HG02571 (cell line): ENCODE results near the gene PITPNC1.
"Not testable (repeated sequence)": the region's sequence is repeated elsewhere in the genome, so short reads cannot be mapped to it uniquely, and the experiment has no call there.

ENCODE experiments used
- ATAC-seq: cut with Tn5 transposase; IDR thresholded peaks from one replicate; pipeline ENCODE4 v1.9.1; 2021; ENCODE audit warnings: mild to moderate bottlenecking, moderate library complexity; ENCODE audit not compliant: unreplicated experiment

The PITPNC1 gene

DNA sequence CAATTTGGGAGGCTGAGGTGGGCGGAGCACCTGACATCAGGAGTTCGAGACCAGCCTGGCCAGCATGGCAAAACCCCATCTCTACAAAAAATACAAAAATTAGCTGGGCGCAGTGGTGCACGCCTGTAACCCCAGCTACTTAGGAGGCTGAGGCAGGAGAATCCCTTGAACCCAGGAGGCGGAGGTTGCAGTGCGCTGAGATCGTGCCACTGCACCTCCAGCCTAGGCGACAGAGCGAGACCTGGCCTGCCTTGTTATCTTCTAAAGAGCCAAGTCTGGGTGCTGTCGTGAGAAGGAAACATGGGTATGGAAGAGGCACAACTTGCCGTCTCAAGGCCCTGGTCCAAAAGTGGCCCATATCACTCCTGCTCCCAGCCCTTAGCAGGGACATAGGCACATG lies 103.9 kb downstream of the PITPNC1 start:
- ATAC-seq = not testable (repeated sequence)

GRCh38 chr17:67481808-67482207 lies 104.7 kb downstream of the PITPNC1 start:
- ATAC-seq = no peak

DNA sequence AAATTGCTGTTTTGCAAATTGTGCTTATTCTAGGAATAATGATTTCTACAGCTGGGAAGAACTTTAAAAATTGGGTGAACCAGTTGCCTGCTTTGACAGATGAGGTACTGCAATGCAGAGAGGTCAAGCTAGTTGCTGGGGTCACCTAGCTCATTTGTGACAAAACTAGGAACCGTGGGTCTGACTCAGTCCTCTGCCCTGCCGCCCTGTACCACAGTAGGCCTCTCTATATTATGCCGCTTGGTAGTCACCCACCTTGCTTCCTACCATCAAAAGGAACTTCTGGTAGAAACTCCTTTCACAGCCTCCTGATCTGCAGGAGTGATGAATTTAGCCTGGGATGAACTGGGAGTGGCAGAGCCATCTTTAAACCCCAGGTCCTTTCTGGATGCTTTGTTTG lies 105.7 kb downstream of the PITPNC1 start:
- no peak for ATAC-seq

GRCh38 chr17:67484261-67484660 lies 107.2 kb downstream of the PITPNC1 start:
- ATAC-seq = no peak

- no peak for ATAC-seq
Measured at GRCh38 chr17:67485666-67486065, 108.6 kb downstream of the PITPNC1 start.

GRCh38 chr17:67487506-67487905 lies 110.4 kb downstream of the PITPNC1 start:
- no peak for ATAC-seq

GRCh38 chr17:67488161-67488560 lies 111.1 kb downstream of the PITPNC1 start:
- ATAC-seq = no peak

DNA sequence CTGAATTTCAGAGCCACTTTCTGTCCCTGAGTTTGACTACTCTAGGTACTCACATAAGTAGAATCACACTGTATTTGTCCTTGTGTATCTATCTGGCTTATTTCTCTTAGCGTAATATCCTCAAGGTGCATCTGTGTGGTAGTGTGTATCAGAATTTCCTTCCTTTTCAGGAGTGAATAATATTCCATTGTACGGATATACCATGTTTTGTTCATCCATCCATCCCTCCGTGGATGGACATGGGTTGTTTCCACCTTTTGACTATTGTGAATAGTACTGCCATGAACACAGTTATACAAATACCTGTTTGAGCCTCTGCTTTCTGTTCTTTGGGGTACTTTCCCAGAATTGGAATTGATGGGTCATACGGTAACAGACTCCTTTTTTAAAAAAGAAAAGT lies 111.7 kb downstream of the PITPNC1 start:
- no peak for ATAC-seq

- no peak for ATAC-seq
Measured at GRCh38 chr17:67489273-67489672, 112.2 kb downstream of the PITPNC1 start.

- ATAC-seq = no peak
Measured at GRCh38 chr17:67490471-67490870, 113.4 kb downstream of the PITPNC1 start.

- ATAC-seq = no peak
Measured at GRCh38 chr17:67491009-67491680, 114.1 kb downstream of the PITPNC1 start.

- no peak for ATAC-seq
Measured at GRCh38 chr17:67491681-67492024, 114.6 kb downstream of the PITPNC1 start.

- ATAC-seq = no peak
Measured at GRCh38 chr17:67492251-67492740, 115.2 kb downstream of the PITPNC1 start.

GRCh38 chr17:67492824-67493517 lies 115.9 kb downstream of the PITPNC1 start:
- no peak for ATAC-seq

GRCh38 chr17:67493812-67494211 lies 116.7 kb downstream of the PITPNC1 start:
- no peak for ATAC-seq

DNA sequence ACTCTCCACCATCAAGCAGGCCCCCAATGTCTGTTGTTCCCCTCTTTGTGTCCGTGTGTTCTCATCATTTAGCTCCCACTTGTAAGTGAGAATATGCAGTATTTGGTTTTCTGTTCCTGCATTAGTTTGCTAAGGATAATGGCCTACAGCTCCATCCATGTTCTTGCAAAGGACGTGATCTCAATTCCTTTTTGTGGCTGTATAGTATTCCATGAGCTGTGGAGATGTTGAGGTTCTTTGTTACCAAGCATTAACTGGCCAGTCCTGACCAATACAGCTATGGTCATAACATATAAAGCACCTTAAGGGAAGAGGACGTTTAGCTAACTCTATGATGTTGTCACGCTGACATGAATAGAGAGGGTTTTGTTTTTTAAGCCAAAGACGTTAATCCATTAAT lies 118.5 kb downstream of the PITPNC1 start:
- ATAC-seq = not testable (repeated sequence)

DNA sequence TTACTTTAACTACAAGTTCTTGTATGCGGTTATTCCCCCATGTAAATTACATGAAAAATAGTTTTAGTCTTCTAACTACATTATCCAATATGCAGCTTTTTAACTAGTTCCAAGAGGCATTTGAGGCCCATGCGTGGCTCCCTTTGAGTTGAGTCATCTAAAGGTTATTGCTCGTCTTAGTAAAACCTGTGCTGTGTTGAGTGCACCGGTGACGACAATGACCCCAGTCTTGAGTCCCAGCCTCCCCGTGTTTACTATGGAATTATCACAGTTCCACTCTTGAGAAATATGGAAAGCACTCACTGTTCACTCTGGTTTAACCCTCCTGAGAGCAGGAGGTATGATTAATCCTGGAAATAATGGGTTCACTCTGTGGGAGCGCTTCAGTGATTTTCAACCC lies 119.2 kb downstream of the PITPNC1 start:
- ATAC-seq = no peak

GRCh38 chr17:67499685-67500084 lies 122.6 kb downstream of the PITPNC1 start:
- no peak for ATAC-seq

DNA sequence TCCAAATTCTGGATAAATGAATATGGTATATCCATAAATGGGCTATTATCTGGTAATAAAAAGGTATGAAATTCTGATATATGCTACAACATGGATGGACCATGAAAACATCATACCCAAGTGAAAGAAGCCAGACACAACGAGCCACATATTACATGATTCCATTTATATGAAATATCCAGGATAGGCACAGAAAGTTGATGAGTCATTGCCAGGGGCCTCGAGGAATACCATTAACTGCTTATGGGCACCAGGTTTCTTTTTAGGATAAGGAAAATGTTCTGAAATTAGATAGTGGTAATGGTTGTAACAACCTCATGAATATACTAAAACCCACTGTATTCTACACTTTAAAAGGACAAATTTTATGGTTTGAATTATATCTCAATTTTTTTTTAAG lies 123.2 kb downstream of the PITPNC1 start:
- ATAC-seq = no peak

DNA sequence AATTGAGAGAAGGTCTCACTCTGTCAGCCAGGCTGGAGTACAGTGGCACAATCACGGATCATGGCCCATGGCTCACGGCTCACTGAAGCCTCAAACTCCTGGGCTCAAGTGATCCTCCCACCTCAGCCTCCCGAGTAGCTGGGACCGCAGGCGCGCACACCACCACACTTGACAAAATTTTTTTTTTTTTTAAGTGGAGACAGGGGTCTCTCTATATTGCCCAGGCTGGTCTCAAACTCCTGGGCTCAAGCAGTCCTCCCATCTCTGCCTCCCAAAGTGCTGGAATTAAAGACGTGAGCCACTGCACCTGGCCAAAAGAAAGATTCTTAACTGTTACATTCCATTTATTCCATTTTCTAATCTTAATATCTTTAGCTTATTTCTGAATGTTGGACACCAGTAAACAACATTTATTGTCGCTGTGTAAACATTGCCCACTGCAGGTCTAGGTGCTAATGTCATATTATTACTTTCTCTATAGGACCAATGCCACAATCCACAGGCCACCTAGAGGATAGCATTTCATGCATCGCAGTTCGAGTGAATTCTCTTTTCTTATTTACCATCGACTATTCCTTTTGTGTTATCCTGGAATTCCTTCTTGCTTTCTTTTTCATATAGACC lies 123.7 kb downstream of the PITPNC1 start:
- ATAC-seq = no peak

- no peak for ATAC-seq
Measured at GRCh38 chr17:67502151-67502550, 125.1 kb downstream of the PITPNC1 start.

DNA sequence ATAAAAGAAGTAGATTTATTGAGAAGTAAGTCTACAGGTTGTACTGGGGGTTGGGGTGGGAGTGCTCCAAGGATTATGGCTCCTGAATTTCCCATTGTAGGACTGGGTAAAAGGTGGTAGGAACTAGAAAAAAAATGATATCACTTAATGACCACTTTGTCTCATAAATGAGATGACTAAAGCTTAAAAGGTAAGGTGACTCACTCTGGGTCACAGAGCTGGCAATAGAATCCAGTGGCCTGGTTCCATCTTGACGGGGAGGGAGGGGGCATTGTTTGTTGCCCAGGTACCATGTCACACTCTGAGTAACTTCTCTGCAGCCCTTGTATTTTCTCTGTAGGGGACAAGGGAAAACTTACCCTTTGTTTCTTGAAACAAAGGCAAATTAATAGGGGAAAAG lies 126.1 kb downstream of the PITPNC1 start:
- no peak for ATAC-seq
